HG03196 (cell line): Measurements from ENCODE around the gene CDC25A.

Experiments used
- ATAC-seq: cut with Tn5 transposase; IDR thresholded peaks from one replicate; pipeline ENCODE4 v1.9.1; 2021; ENCODE audit not compliant: unreplicated experiment

The CDC25A gene

GRCh38 chr3:48112108-48112791 is 76.0 kb downstream of the CDC25A start:
- ATAC-seq = peak; percentile 89

- ATAC-seq = no peak
These were observed 77.8 kb downstream of the CDC25A start for GRCh38 chr3:48110463-48110862.

GRCh38 chr3:48107227-48107626 is 81.0 kb downstream of the CDC25A start:
- ATAC-seq = no peak
